Keratinocyte (primary cell): ENCODE data around the gene EIF3L. TPM values are rescaled to one million over a fixed set of nuclear protein-coding genes. Genes with fewer than 3 reads are reported as not detected.

Source experiments
- DNase-seq: peaks from one replicate; pipeline ENCODE4 v3.0.0-alpha.2; 2011; ENCODE audit warnings: low read depth, missing footprints, low spot score
- FAIRE-seq: peaks from 2 replicates; lab custom pipeline; 2011; peaks lifted over from hg19 to GRCh38; lab: Jason Lieb, UNC
- H2AFZ ChIP-seq: 2 replicates; pipeline ENCODE4 v1.6.0; 2012; ENCODE audit warnings: low read length, control low read depth, inconsistent platforms; ENCODE audit not compliant: control insufficient read depth
- H3K27ac ChIP-seq: 2 replicates; pipeline ENCODE4 v1.5.1; 2011; ENCODE audit warnings: low read length; ENCODE audit not compliant: control insufficient read depth, insufficient read depth
- H3K27me3 ChIP-seq: 3 replicates; pipeline ENCODE4 v1.6.0; 2011; ENCODE audit warnings: low read length; ENCODE audit not compliant: control insufficient read depth, insufficient read depth; ENCODE audit errors: extremely low read depth
- H3K36me3 ChIP-seq, 2 experiments: 2 replicates in 1 of 2; 3 replicates in 1 of 2; pipeline ENCODE4 v1.5.1; 2011; ENCODE audit warnings: low read length in 2 of 2, mild to moderate bottlenecking in 1 of 2; ENCODE audit not compliant: control insufficient read depth in 2 of 2, insufficient read depth in 2 of 2; ENCODE audit errors: extremely low read depth in 1 of 2
- H3K4me1 ChIP-seq: 3 replicates; pipeline ENCODE4 v1.5.1; 2011; ENCODE audit warnings: low read length; ENCODE audit not compliant: control insufficient read depth, insufficient read depth; ENCODE audit errors: extremely low read depth
- H3K4me2 ChIP-seq: 3 replicates; pipeline ENCODE4 v1.6.0; 2011; ENCODE audit warnings: low read depth, low read length; ENCODE audit not compliant: control insufficient read depth, insufficient read depth; ENCODE audit errors: extremely low read depth
- H3K4me3 ChIP-seq, 3 experiments: fragments of 200-600 bp in 1 of 3; sonication (generic) in 1 of 3; 2 replicates in 2 of 3; 3 replicates in 1 of 3; pipeline ENCODE4 v1.5.1; 2011 to 2016; ENCODE audit warnings: low read length in 3 of 3, mild to moderate bottlenecking in 3 of 3, control low read depth in 2 of 3, inconsistent platforms in 1 of 3, low read depth in 1 of 3, mixed read lengths in 1 of 3, mixed run types in 1 of 3, moderate library complexity in 1 of 3; ENCODE audit not compliant: control insufficient read depth in 2 of 3, insufficient read depth in 2 of 3; ENCODE audit errors: extremely low read depth in 1 of 3
- H3K79me2 ChIP-seq: 2 replicates; pipeline ENCODE4 v1.6.0; 2012; ENCODE audit warnings: low read length; ENCODE audit not compliant: control insufficient read depth, insufficient read depth
- H3K9ac ChIP-seq: 3 replicates; pipeline ENCODE4 v1.6.0; 2011; ENCODE audit warnings: low read length; ENCODE audit not compliant: control insufficient read depth, insufficient read depth; ENCODE audit errors: extremely low read depth
- H3K9me1 ChIP-seq: 3 replicates; pipeline ENCODE4 v1.6.0; 2011; ENCODE audit warnings: low read length; ENCODE audit not compliant: control insufficient read depth, insufficient read depth; ENCODE audit errors: extremely low read depth
- H3K9me3 ChIP-seq: 2 replicates; pipeline ENCODE4 v1.5.1; 2012; ENCODE audit warnings: low read depth, low read length; ENCODE audit not compliant: control insufficient read depth
- H4K20me1 ChIP-seq: 3 replicates; pipeline ENCODE4 v1.6.0; 2011; ENCODE audit warnings: low read length; ENCODE audit not compliant: control insufficient read depth, insufficient read depth; ENCODE audit errors: extremely low read depth
- EZH2 ChIP-seq: IDR thresholded peaks from one replicate; pipeline ENCODE4 v1.6.1; 2012; ENCODE audit warnings: inconsistent platforms, mild to moderate bottlenecking, low read length, moderate library complexity
- dilution Hi-C: fragments of 300-500 bp; cut with MboI; formaldehyde crosslinking; loops from one replicate; pipeline ENCODE4 v1.7.0; 2020; ENCODE audit warnings: low sequenced_read_pairs; ENCODE audit not compliant: extremely low pct_ligation_motif_present
- polyA plus RNA-seq, 5 experiments: library from polyadenylated mRNA; depleted of rRNA in 3 of 5; stranded (reverse) in 3 of 5; stranded (forward) in 1 of 5; unstranded in 1 of 5; fragments of >200 nt; gene quantifications; 1 replicate in 1 of 5; 2 replicates in 3 of 5; 3 replicates in 1 of 5; pipeline versions ENCODE4 v1.2.1 to v1.2.3, GENCODE V29; 2011 to 2012; ENCODE audit warnings: missing spikeins in 2 of 5, low read depth in 1 of 5, low replicate concordance in 1 of 5
- TF ChIP-seq, protein P1 (sequence below), 3 experiments: IDR thresholded peaks in 1 of 3; conservative IDR thresholded peaks in 1 of 3; optimal IDR thresholded peaks in 1 of 3; 2 replicates in 2 of 3; 3 replicates in 1 of 3; pipeline versions ENCODE3 to v1.5.1; 2011; ENCODE audit warnings: low read length in 3 of 3, mild to moderate bottlenecking in 3 of 3, moderate library complexity in 2 of 3, control low read depth in 1 of 3, inconsistent platforms in 1 of 3; ENCODE audit not compliant: insufficient read depth in 2 of 3; ENCODE audit errors: extremely low read depth in 1 of 3

EIF3L gene
- polyA plus RNA-seq, 1 donor (not counting 4 experiments of a cell fraction or from before 2014, with no cell fraction given) = 639 TPM

DNA sequence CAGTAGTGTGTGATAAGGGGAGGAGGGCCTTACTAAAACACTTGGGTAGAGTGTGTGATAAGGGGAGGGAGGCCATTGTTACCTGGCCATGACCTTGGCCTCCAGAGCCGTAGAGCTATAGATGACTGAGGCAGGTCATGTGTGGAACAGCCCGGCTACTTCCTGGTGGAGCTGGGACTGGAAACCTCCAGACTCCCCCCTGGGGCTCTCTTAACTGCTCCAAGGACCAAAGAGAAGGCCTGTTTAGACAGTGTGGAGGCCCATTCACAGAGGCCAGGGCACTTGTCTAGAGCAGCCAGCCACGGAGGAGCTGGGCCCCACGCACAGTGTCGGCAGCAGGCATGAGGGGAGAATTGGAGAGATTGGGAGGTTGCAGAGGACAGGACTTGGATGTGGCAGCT lies 44.4 kb downstream of the EIF3L start:
- Histone ChIP-seq H3K27me3 (no peaks in the 10 kb centered on the region), H3K79me2 (no peaks in the 10 kb centered on the region), H3K36me3 (peaks cover 9 to 20% of the 10 kb centered on the region in 2 experiments), H3K9ac (no peak overlapping the region), H2AFZ (no peak overlapping the region), H3K9me1 (no peaks in the 10 kb centered on the region), H3K27ac (no peak overlapping the region), H3K4me3 (no peak overlapping the region), H3K4me1 (peaks cover 52% of the 10 kb centered on the region), H3K9me3 (no peaks in the 10 kb centered on the region), H4K20me1 (no peaks in the 10 kb centered on the region), H3K4me2 (no peak overlapping the region)
- DNase-seq (no peak), FAIRE-seq (no peak)
- TF ChIP-seq EZH2 = no peak
- TF ChIP-seq, protein P1, sequence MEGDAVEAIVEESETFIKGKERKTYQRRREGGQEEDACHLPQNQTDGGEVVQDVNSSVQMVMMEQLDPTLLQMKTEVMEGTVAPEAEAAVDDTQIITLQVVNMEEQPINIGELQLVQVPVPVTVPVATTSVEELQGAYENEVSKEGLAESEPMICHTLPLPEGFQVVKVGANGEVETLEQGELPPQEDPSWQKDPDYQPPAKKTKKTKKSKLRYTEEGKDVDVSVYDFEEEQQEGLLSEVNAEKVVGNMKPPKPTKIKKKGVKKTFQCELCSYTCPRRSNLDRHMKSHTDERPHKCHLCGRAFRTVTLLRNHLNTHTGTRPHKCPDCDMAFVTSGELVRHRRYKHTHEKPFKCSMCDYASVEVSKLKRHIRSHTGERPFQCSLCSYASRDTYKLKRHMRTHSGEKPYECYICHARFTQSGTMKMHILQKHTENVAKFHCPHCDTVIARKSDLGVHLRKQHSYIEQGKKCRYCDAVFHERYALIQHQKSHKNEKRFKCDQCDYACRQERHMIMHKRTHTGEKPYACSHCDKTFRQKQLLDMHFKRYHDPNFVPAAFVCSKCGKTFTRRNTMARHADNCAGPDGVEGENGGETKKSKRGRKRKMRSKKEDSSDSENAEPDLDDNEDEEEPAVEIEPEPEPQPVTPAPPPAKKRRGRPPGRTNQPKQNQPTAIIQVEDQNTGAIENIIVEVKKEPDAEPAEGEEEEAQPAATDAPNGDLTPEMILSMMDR (optimal IDR thresholded peaks at IDR 0.05 in 1 of 3, IDR thresholded peaks at IDR 0.05 in 1 of 3, conservative IDR thresholded peaks at IDR 0.05 in 1 of 3; ENCODE audit: extremely low read depth in 1 of 3, insufficient read depth in 2 of 3, low read length in 3 of 3) = no peak
- dilution Hi-C loops = no loop called here

GRCh38 chr22:37894939-37895670 lies 45.9 kb downstream of the EIF3L start:
- no peaks in the 10 kb centered on the region for H4K20me1 ChIP-seq
- H3K27me3 ChIP-seq = no peaks in the 10 kb centered on the region
- DNase-seq (no peak), FAIRE-seq (peak; percentile 89)
- no peaks in the 10 kb centered on the region for H3K9me3 ChIP-seq
- H3K9me1 ChIP-seq = no peaks in the 10 kb centered on the region
- H3K4me2 ChIP-seq = peak overlapping the region; percentile 80
- peaks cover 4 to 9% of the 10 kb centered on the region in 2 experiments for H3K36me3 ChIP-seq
- dilution Hi-C loops = no loop called here
- peaks cover 62% of the 10 kb centered on the region for H3K4me1 ChIP-seq
- TF ChIP-seq EZH2 = no peak
- TF ChIP-seq, protein P1 (optimal IDR thresholded peaks at IDR 0.05 in 1 of 3, IDR thresholded peaks at IDR 0.05 in 1 of 3, conservative IDR thresholded peaks at IDR 0.05 in 1 of 3; ENCODE audit: extremely low read depth in 1 of 3, insufficient read depth in 2 of 3, low read length in 3 of 3) = no peak
- no peaks in the 10 kb centered on the region for H3K79me2 ChIP-seq
- H3K4me3 ChIP-seq = peak overlapping the region in 2 of 3 experiments; percentile 24 to 48
- H2AFZ ChIP-seq = peak overlapping the region; percentile 16
- H3K9ac ChIP-seq = peak overlapping the region; percentile 68
- peak overlapping the region; percentile 88 for H3K27ac ChIP-seq
